Stimulated activated CD4-positive, alpha-beta T cell treated with anti-CD3 and anti-CD28 coated beads, Interleukin-1b, Interleukin-23, amount 100 ng/mL, for 1 hour (primary cell): ENCODE results near the gene GPC3.

Experiments
- DNase-seq, 2 donors: peaks; one replicate each; pipeline ENCODE4 v3.0.0-alpha.2; 2020; ENCODE audit warnings: low read depth in 2 of 2

GPC3 gene

DNA sequence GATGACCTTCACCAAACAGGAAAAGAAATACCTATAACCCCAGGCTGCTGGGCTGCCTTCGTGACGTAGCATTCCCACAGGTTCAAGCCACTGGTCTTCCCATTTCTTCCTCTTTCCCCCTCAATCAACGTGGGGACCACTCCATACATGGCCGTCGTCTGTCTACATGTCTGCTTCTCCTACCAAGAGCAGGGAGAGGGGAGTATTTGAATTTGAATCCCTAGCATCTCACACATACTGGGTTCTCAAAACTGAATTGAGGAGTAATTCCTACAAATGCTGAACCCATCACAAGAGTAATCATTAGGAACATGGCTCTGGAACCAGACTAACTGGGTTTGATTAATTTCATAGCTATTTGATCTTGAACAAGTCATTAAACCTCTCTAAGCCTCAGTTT is 17.3 kb downstream of the GPC3 start:
- DNase-seq = no peak

DNA sequence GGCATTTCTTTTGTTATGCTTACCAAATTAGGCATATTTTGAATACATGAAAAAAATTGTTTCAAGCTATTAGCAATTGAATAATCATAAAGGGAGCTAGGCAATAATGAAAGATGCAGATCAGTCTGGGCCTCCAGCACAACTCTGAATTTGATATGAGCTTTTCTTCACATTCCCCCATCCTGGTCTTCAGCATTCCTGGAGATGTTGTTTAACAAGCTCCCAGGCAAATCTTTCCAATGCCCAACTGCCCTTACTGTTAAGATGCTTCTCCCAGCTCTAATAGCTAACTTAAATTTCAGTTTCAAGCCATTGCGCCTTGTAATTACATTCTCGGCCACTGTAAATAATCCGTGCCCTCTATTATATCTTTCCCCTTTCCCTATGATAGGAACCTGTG is 19.2 kb downstream of the GPC3 start:
- no peak for DNase-seq

DNA sequence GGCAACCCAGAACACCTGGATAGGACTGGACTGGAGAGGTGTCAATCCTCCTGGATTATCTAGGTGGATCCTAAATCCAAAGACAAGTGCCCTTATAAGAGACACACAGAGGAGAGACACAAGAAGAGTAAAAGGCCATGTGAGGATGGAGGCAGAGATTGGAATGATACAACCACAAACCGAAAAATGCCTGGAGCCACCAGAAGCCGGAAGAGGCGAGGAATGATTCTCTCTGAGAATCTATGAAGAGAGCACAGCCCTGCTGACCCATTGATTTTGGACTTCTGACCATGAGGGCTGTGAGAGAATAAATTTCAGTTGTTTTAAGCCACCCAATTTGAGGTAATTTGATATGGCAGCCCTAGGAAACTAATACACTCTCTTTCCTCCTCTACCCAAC is 20.1 kb downstream of the GPC3 start:
- DNase-seq = no peak

DNA sequence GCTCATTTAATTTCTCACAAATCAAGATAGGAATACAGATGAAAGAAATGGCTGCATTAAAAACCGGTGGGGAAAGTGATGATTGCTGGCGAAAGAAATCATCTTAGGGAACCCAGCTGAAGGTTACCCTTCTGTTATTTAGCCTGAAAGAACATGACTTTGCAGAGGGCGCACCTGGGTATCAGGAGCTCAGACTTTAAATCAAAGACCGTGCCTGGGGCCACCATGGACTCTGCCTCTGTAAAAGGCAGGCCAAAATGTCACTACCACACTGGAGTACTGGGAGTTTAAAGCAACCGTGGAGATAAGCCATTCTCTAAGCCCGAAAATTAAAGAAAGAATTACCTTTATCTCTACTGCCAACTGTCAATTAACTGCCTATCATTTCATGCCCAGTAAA is 24.3 kb downstream of the GPC3 start:
- DNase-seq = no peak

DNA sequence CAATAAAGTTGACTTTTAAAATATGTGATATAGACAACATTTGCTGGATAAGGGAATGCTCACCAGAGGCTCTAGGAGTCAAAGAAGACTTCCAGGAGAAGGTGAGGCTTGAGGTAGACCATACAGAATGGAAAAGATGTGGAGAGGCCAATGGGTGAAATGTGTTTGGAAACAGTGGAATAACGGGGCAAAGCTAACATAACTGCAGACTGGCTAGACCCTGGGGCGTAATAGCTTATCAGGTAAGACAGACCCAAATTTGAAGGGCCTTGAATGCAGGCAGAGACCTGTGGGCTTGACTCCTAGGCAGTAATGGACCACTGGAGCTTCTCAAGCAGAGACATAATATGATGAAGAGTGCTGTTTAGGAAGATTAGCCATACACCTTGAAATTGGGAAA is 25.4 kb downstream of the GPC3 start:
- DNase-seq = no peak

DNA sequence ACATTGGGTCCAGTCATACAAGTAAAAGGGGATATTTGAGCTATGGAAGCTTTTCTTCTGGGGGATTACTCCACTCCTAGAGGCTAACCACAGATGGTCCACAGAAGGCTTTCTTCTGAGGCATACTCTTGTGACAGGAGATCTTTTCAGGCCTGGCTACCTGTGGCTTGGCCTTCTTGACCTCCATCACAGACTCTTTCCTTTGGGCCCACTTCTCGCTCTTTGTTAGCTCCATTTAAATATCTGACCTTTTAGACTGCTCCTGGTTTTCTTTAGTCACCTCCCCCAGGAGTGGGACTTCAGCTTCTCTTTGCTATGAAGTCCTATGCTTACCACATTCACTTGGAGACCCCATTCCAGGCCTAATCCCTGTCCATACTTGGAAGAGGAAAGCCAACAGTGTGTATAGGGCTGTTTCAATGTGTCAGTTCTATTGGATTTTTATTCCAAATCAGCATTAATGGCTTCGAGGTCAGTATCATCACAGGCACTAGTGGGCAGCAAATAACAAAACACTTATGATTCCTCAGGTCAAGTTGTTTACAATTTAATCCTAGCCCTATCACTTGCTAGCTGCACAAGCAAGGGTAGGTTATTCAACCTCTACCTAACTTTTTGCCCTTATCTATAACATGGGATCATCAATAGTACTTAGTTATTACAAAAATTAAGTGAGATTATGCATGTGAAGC is 26.3 kb downstream of the GPC3 start:
- DNase-seq = no peak

DNA sequence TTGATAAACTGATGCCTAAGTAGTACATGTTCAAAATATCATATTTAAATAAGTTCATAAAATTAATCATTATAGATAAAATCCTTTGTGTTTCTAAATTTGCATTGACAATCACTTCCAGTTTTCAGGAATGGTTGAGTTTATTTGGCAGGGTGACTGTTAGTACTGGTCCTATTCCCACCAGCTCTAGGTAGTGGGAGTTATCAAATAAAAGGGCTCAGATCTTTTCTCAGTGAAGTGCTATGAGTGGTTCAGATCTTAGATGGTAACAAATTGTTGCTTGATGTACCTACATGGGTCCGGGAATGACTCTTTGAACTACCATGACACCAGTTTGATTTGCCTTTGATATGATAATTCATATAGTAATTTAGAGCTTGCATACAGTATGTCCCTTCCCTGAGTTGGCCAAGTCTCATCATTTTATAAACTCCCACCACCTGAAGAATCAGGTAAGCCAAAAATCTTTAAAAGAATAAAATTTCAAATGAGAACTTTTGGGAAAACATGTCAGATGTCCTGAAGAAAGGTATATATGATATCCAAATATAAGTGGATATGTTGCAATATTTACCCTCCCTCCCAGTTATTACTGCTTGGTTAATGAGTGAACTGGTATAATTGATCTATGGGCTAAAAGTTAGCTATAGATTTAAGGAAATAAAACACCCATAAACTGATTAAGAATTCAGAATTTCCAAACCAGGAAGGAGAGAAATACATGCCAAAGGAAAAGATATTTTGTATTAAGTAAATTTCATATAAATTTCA is 28.6 kb downstream of the GPC3 start:
- DNase-seq = no peak

DNA sequence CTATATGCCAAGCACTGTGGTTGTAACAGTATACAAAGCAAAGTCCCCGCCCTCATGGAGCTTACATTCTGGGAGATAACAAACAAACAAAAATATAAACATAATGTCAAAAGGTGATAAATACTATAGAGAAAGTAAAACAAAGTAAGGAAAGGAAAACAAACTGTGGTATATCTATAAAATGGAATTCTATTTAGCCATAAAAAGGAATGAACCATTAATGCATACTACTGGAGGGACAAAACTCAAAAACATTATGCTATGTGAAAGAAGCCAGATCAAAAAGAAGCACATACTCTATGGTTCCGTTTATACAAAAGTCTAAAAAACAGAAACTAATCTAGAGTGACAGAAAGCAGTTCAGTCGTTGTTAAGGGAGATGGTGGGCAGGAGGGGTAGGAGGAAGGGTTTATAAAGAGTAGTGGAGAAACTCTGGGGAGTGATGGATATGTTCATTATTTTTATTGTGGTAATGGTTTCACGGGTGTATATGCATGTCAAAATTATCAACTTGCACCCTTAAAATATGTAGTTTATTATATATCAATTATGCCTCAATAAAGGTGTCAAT is 31.5 kb downstream of the GPC3 start:
- no peak for DNase-seq

DNA sequence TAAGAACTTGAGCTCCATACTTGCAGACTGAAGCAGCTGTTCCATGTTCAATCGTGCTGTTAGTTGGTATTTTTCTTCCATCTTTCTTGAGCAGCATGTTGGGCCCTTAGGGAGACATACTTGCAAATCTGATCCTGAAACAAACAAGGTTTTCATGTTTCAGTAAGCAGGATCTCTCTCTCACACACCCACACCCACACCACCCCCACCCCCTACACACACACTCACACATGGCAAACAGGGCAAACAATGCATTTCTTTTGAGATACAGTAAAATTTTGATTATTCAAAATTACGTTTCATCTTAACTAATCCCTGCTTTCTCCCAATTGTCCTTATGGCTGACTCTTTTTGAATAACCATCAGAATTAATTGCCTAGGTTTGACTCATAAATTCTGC is 32.3 kb downstream of the GPC3 start:
- DNase-seq = no peak

DNA sequence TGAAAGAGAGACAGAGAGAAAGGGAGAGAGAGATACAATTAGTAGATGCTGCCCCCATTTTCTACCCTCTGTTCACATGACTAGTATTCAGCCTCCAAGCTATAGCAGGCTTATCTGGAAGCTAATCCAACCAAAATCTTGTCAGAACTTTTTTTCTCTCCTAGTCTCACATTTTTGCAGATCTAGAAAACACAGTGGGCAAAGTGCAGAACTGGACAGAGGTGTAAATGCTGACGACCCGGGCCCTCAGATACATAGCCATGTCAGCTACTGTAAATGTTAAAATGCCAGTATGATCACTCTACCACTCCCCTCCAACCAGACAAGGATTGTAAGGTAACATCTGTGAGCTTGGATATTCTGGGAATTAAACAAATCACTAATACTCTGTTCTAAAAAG is 34.3 kb downstream of the GPC3 start:
- no peak for DNase-seq

DNA sequence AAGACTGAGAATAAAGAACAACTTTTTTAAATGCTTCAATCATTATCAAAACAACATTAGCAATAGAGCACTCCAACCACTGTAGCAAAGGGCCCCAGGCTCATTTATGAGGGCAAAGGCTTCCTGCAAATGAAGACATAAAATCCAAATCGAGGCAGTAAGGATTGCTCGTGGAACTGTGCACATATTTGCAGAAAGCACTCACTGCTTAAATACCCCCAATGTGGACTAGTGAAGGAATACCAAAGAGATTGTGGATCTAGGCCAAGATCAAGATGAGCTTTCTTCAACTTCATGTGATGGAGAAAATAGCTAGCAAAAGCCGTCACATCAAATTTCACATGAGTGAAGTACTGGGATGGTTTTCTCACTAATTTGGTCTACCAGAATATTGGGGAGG is 35.2 kb downstream of the GPC3 start:
- no peak for DNase-seq

DNA sequence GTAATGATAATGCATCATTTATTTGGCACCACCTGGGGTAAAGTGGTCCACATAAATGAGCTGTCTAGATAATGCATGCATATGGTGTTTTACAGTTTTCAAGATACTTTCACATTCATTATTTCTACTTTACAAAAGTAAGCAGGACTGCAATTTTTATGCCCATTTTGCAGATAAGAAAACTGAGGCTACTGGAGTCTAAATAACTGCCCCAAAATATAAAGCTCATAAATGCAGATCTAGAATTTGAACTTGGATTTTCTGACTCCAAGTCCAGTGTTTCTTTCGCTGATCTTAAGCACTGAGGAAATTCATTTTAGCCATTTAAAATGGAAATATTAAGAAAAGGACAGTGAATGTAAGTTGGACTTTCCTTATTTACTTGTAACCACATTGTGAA is 36.5 kb downstream of the GPC3 start:
- no peak for DNase-seq

DNA sequence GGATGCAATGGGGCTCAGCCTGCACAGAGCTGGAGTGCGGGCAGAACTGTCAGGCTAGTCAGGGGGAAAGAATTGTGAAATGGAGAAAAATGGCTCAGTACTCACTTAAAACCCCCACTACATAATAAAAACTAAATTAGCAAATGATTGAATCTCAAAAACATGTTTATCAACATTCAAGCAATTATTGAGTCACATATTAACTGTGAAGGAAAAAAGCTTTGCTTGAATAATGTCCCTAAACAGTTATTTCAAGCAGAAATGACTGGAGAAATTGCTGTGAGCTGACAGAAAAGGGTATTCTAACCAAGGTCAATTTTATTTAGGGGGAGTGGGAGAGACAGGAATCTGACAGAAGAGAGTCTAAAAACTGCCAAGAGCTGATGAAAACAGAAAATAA is 37.4 kb downstream of the GPC3 start:
- DNase-seq = no peak

DNA sequence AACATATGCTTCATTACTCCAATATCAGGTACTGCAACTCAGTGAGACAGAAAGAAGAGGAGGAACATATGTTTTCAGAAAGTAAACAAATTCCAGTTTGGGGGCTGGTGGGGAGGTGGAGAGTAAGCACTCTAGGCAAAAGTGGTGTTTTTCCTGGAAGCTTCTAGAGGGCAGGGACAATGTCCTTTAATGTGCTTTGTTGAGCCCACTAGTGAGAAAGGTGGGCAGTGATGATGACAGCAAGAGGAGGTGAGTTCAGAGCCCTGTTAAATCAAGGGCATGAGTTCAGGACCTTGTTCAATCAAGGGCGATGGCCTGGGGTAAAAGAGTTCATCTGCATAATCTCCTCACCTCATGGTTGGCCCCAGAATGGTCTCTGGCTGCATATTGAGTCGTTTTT is 38.4 kb downstream of the GPC3 start:
- no peak for DNase-seq

DNA sequence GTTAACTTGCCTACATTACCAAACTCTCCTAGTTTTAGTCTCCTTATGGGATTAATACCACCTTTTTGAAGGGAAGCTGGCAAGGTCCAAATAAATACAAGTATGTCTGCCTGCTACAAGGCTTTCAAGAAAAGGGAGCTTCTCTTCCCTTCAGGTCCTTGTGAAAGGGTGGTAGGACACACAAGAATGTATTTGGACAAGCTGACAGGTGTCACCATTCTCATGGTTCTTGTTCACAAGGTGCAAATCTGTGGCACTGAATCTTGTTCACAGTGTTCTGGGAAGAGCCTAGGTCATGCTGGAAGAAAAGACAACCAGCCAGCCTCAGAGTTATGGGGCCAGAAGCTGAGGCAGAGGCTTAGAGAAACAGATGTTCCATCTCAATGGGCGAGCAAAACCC is 41.9 kb downstream of the GPC3 start:
- DNase-seq = no peak

DNA sequence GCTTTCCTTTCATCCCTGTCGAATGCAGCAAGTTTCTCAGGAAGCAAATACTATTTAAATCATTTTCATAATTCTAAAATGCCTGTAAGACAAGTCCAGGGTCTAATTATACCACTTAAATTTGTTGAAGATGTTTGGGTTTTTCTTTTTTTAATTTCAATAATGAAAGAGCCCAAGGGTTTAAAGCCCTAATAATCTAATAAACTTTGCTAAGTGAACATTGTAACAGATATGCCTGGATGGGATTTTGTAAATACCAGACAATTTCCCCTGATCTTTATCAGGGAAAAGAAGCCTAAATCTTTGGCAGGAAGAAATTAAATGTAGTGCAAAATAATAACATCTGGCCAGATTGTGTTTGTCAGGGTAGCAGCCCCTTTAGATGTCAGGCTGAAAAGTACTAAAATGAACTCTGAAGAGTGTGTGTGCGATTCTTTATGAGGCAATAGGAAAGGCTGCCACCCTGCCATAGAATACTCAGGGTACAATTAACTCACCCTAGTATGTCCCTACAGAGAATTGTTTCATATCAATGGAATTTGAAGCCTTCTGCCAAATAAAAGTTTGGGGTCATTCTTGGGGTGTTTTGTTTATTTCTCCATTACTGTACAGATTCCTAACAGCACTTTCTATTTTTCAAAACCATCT is 45.6 kb downstream of the GPC3 start:
- no peak for DNase-seq

DNA sequence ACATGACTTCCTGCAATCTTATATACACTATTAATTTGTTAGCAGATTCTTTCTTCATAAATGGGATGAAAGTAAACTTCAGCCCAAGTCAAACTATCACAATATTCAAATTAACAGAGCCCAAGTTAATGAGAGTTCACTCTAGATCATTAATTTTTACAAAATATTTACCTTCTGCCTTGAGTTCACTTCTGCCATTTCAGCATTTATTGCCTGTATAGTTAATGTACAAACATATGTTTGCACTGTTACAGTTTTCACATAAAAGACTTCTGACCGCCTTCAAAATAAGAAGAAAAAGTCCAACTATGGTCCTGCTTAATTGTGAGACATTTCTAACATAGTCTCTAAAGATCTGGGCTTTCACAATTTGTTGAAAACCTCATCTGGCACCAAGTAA is 46.9 kb downstream of the GPC3 start:
- no peak for DNase-seq

DNA sequence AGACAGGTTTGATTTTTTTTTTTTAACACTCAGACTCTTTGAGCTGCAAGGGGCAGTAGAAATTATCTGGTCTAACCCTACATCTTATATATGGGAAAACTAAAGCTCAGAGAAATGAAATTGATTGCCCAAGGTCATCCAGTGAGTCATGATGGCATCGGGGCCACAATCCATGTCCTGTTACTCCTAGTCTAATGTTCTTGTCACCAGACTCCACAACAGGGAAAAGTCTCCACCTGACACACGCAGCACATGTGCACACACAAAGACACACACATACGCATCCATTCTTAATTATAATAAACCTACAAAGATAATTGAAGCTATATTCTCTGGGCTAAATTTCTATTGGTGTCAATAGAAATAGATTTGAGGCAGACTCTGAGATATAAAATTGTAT is 48.4 kb downstream of the GPC3 start:
- DNase-seq = no peak

DNA sequence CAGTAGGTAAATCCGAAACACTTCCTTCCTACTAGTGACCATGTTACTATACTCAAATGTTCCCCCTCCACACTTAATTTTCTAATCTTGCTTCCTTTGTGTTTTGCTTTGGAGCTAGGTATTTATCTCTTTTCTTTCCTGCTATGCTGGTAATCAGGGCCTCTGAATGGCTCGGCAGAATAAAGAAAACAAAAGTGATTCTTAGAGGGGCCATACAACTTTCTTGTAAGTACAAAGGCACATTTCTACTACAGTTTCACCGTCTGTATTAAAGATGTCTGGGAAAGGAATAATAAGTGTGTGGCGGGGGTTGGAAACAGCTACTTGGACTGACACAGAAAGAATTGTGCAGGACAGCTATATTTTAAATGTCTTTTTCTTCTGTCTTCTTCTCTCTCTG is 50.3 kb downstream of the GPC3 start:
- no peak for DNase-seq

DNA sequence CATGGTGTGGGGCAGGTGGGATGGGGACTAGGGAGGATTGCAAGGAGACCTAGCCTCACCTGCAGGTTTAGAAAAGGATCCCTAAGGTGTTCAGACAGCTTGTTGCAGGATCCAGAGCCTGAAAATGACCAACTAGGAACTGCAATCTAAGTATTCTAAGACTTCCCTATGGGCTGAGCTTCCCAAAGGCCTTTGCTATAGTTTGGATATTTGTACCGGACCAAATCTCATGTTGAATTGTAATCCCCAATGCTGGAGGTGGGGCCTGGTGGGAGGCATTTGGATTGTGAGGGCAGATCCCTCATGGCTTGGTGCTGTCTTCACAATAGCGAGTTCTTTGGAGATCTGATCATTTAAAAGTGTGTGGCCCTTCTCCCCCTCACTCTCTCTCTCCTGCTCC is 52.1 kb downstream of the GPC3 start:
- DNase-seq = no peak

DNA sequence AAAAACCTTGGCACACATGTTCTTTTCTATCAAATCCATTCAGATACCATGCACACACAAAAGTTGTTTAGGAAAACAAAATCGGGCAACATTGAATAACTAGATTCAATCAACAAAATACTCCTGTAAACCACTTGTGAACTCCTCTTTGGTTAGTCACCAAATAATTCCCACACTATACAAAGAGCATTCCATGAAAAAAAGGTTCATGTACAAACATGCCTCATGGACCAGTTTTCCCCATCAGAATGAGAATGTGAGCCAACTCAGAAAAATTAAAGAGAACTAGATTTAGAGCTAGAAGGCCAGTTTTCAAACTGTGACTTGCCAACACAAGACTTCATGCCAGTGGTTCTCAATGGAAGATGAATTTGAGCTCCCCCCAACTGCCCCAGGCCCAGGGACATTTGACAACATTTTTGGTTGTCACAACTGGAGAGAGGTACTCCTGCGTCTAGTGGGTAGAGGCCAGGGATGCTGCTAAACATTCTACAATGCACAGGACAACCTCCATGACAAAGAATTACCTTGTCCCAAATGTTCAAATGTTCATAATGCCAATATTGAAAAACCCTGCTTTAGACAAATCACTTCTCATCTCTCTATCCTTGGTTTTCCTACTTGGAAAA is 55.4 kb downstream of the GPC3 start:
- DNase-seq = no peak

DNA sequence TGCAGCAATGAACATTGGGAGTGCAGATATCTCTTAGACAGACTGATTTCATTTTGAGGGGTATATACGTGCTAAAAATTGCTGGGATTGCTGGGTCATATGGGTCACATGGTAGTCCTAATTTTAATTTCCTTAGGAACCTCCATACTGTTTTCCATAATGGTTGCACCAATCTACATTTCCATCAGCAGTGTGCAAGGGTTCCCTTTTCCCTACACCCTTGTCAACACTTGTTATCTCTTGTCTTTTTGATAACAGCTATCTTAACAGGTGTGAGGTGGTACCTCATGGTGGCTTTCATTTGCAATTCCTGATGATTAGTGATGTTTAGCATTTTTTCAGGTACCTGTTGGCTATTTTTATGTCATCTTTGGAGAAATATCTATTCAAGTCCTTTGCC is 57.0 kb downstream of the GPC3 start:
- DNase-seq = no peak
